GM23338 (cell line): Measurements from ENCODE around the gene SIGLEC12. TPM values are rescaled to one million over a fixed set of nuclear protein-coding genes. Genes with fewer than 3 reads are reported as not detected.

ENCODE experiments used
- ATAC-seq: fragments of 200-7000 bp; cut with Tn5 transposase; 3 replicates; pipeline ENCODE4 v1.9.1; 2020
- DNase-seq: peaks from one replicate; pipeline ENCODE4 v3.0.0-alpha.2; 2015; ENCODE audit warnings: low spot score
- H2AFZ ChIP-seq: fragments of 200-600 bp; sonication (generic); 2 replicates; pipeline ENCODE4 v1.8.0; 2016; ENCODE audit warnings: antibody characterized with exemption, mild to moderate bottlenecking, moderate library complexity
- H3F3A ChIP-seq: fragments of 200-600 bp; sonication (generic); replicated peaks from 2 replicates; pipeline ENCODE4 v1.8.0; 2017; ENCODE audit warnings: antibody characterized with exemption, mixed run types, low read depth
- H3K27ac ChIP-seq: fragments of 200-600 bp; sonication (generic); 2 replicates; pipeline ENCODE4 v1.6.1; 2016; ENCODE audit warnings: low read depth
- H3K27me3 ChIP-seq: fragments of 200-600 bp; sonication (generic); 2 replicates; pipeline ENCODE4 v1.8.0; 2016; ENCODE audit warnings: mild to moderate bottlenecking, mixed run types, moderate library complexity; ENCODE audit not compliant: insufficient read depth
- H3K36me3 ChIP-seq: fragments of 200-600 bp; sonication (generic); 2 replicates; pipeline ENCODE4 v1.8.0; 2016; ENCODE audit warnings: mild to moderate bottlenecking; ENCODE audit not compliant: insufficient read depth
- H3K4me1 ChIP-seq: fragments of 200-600 bp; sonication (generic); 2 replicates; pipeline ENCODE4 v1.8.0; 2016; ENCODE audit warnings: mild to moderate bottlenecking, moderate library complexity; ENCODE audit not compliant: insufficient read depth
- H3K4me2 ChIP-seq: fragments of 200-600 bp; sonication (generic); 2 replicates; pipeline ENCODE4 v1.7.1; 2017; ENCODE audit warnings: mixed run types
- H3K4me3 ChIP-seq: fragments of 200-600 bp; sonication (generic); 2 replicates; pipeline ENCODE4 v1.6.1; 2016; ENCODE audit warnings: mixed run types
- H3K79me2 ChIP-seq: fragments of 200-600 bp; sonication (generic); replicated peaks from 2 replicates; pipeline ENCODE4 v1.8.0; 2017; ENCODE audit warnings: mild to moderate bottlenecking; ENCODE audit not compliant: insufficient read depth
- H3K9me2 ChIP-seq: fragments of 200-600 bp; sonication (generic); 2 replicates; pipeline ENCODE4 v1.8.0; 2017; ENCODE audit not compliant: insufficient read depth
- H4K20me1 ChIP-seq: fragments of 200-600 bp; sonication (generic); replicated peaks from 2 replicates; pipeline ENCODE4 v1.8.0; 2017; ENCODE audit warnings: mild to moderate bottlenecking; ENCODE audit not compliant: insufficient read depth
- H3K27ac Mint-ChIP-seq: 2 replicates; pipeline ENCODE4 v1.8.0; 2020; ENCODE audit warnings: inconsistent platforms, mild to moderate bottlenecking, moderate library complexity, mixed read lengths
- H3K27me3 Mint-ChIP-seq: 3 replicates; pipeline ENCODE4 v1.8.0; 2022; ENCODE audit warnings: low read depth, mild to moderate bottlenecking, moderate library complexity, mixed read lengths, inconsistent platforms; ENCODE audit not compliant: insufficient read depth, poor library complexity
- H3K36me3 Mint-ChIP-seq: 3 replicates; pipeline ENCODE4 v1.8.0; 2021; ENCODE audit warnings: low read depth, mild to moderate bottlenecking, inconsistent platforms, moderate library complexity, mixed read lengths
- H3K4me1 Mint-ChIP-seq: 3 replicates; pipeline ENCODE4 v1.8.0; 2020; ENCODE audit warnings: mild to moderate bottlenecking, inconsistent platforms, mixed read lengths
- H3K4me3 Mint-ChIP-seq: 3 replicates; pipeline ENCODE4 v1.8.0; 2021; ENCODE audit warnings: moderate library complexity, mild to moderate bottlenecking, inconsistent platforms, mixed read lengths
- H3K9me3 Mint-ChIP-seq: 3 replicates; pipeline ENCODE4 v1.8.0; 2020; ENCODE audit warnings: moderate library complexity, mild to moderate bottlenecking, inconsistent platforms, mixed read lengths
- CREB1 ChIP-seq: fragments of 250-450 bp; sonication (Bioruptor Pico); IDR thresholded peaks from 2 replicates; pipeline ENCODE4 v1.5.0; 2020; ENCODE audit warnings: low read depth, mild to moderate bottlenecking, moderate library complexity
- CTCF ChIP-seq, 2 experiments: fragments of 200-600 bp in 1 of 2; sonication (generic) in 1 of 2; conservative IDR thresholded peaks; 2 replicates each; pipeline versions ENCODE4 v1.5.1 to v1.6.1; 2016 to 2017; ENCODE audit warnings: antibody characterized with exemption in 2 of 2, low read depth in 2 of 2, mild to moderate bottlenecking in 2 of 2, moderate library complexity in 1 of 2
- EZH2 ChIP-seq: fragments of 200-600 bp; sonication (generic); IDR thresholded peaks from one replicate; pipeline ENCODE4 v1.8.0; 2017; ENCODE audit warnings: antibody characterized with exemption, mild to moderate bottlenecking, low read depth; ENCODE audit not compliant: unreplicated experiment
- EZH2phosphoT487 ChIP-seq: fragments of 200-600 bp; sonication (generic); IDR thresholded peaks from one replicate; pipeline ENCODE4 v1.8.1; 2018; ENCODE audit warnings: antibody characterized with exemption; ENCODE audit not compliant: unreplicated experiment
- JUNB ChIP-seq: IDR thresholded peaks from one replicate; pipeline ENCODE4 v1.6.1; 2016; ENCODE audit warnings: antibody characterized with exemption; ENCODE audit not compliant: unreplicated experiment
- NANOG ChIP-seq: IDR thresholded peaks from 2 replicates; pipeline ENCODE4 v1.6.1; 2016; ENCODE audit warnings: antibody characterized with exemption, borderline replicate concordance
- POLR2AphosphoS5 ChIP-seq: IDR thresholded peaks from 2 replicates; pipeline ENCODE4 v1.6.1; 2016; ENCODE audit warnings: antibody characterized with exemption, low read depth
- REST ChIP-seq: IDR thresholded peaks from one replicate; pipeline ENCODE4 v1.6.1; 2018; ENCODE audit warnings: antibody characterized with exemption; ENCODE audit not compliant: unreplicated experiment
- STAT1 ChIP-seq: IDR thresholded peaks from one replicate; pipeline ENCODE4 v1.6.1; 2016; ENCODE audit warnings: antibody characterized with exemption; ENCODE audit not compliant: unreplicated experiment
- ZNF114 ChIP-seq: fragments of 250-450 bp; sonication (Bioruptor Pico); IDR thresholded peaks from 2 replicates; pipeline ENCODE4 v1.5.0; 2020; ENCODE audit warnings: mild to moderate bottlenecking, moderate library complexity
- ZNF331 ChIP-seq: fragments of 250-450 bp; sonication (Bioruptor Pico); IDR thresholded peaks from 2 replicates; pipeline ENCODE4 v1.5.0; 2020; ENCODE audit warnings: low read depth, mild to moderate bottlenecking, moderate library complexity
- polyA plus RNA-seq: library from polyadenylated mRNA; unstranded; fragments of >200 nt; fragmentation: Nextera tagmentation; extraction: Ambion mirVana; gene quantifications from 2 replicates; pipeline ENCODE4 v1.2.1, GENCODE V29; 2016
- total RNA-seq: library from RNA; depleted of rRNA; stranded (reverse); fragments of >200 nt; shearing (Covaris generic); gene quantifications from 2 replicates; pipeline ENCODE4 v1.2.3, GENCODE V29; 2014
- TF ChIP-seq, protein P1 (sequence below): IDR thresholded peaks from 2 replicates; pipeline ENCODE4 v1.6.1; 2016; ENCODE audit warnings: antibody characterized with exemption

The SIGLEC12 gene
- total and polyA plus RNA-seq, 2 experiments from 2014 or later = not detected

- no peak overlapping the region for H3K27ac ChIP-seq
- no peaks in the 10 kb centered on the region for H3F3A ChIP-seq
- peaks cover 77% of the 10 kb centered on the region for H3K9me3 Mint-ChIP-seq
- H3K27me3 ChIP-seq = no peaks in the 10 kb centered on the region
- 0 out of 2 replicates have a peak, but pooled peaks cover 3% of the 10 kb centered on the region for H3K9me2 ChIP-seq
- H3K4me2 ChIP-seq = no peak overlapping the region
- no peaks in the 10 kb centered on the region for H3K79me2 ChIP-seq
- no peak overlapping the region for H2AFZ ChIP-seq
- no peak overlapping the region for H3K4me3 ChIP-seq
- no peak for TF ChIP-seq CTCF (conservative IDR thresholded peaks at IDR 0.05; ENCODE audit: low read depth in 2 of 2)
- no peak for TF ChIP-seq NANOG
- TF ChIP-seq, protein P1, sequence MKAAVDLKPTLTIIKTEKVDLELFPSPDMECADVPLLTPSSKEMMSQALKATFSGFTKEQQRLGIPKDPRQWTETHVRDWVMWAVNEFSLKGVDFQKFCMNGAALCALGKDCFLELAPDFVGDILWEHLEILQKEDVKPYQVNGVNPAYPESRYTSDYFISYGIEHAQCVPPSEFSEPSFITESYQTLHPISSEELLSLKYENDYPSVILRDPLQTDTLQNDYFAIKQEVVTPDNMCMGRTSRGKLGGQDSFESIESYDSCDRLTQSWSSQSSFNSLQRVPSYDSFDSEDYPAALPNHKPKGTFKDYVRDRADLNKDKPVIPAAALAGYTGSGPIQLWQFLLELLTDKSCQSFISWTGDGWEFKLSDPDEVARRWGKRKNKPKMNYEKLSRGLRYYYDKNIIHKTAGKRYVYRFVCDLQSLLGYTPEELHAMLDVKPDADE = no peak
- TF ChIP-seq EZH2 = no peak
- TF ChIP-seq ZNF331 = no peak
- no peak for TF ChIP-seq ZNF114 (CRISPR knock-in tag)
- TF ChIP-seq POLR2AphosphoS5 = no peak
- TF ChIP-seq JUNB = no peak
- TF ChIP-seq REST = no peak
- ATAC-seq (no peak), DNase-seq (no peak)
- H3K27ac Mint-ChIP-seq = no peak overlapping the region
- no peaks in the 10 kb centered on the region for H3K4me1 ChIP-seq
- H3K27me3 Mint-ChIP-seq = peaks cover 20% of the 10 kb centered on the region
- H3K4me1 Mint-ChIP-seq = no peaks in the 10 kb centered on the region
- no peaks in the 10 kb centered on the region for H4K20me1 ChIP-seq
- H3K36me3 ChIP-seq = no peaks in the 10 kb centered on the region
- H3K36me3 Mint-ChIP-seq = peaks cover 24% of the 10 kb centered on the region
- H3K4me3 Mint-ChIP-seq = no peak overlapping the region
Measured at GRCh38 chr19:51477344-51477743, 24.3 kb downstream of the SIGLEC12 start.

GRCh38 chr19:51476164-51476563, 25.4 kb downstream of the SIGLEC12 start:
- Mint-ChIP-seq H3K9me3 (peaks cover 66% of the 10 kb centered on the region), H3K27me3 (peaks cover 19% of the 10 kb centered on the region), H3K36me3 (peaks cover 19% of the 10 kb centered on the region), H3K4me3 (no peak overlapping the region), H3K4me1 (no peaks in the 10 kb centered on the region), H3K27ac (no peak overlapping the region)
- 0 out of 2 replicates have a peak, but pooled peaks cover 3% of the 10 kb centered on the region for H3K9me2 ChIP-seq
- H3K4me3 ChIP-seq = no peak overlapping the region
- no peaks in the 10 kb centered on the region for H3K27me3 ChIP-seq
- DNase-seq = no peak
- no peak overlapping the region for H3K4me2 ChIP-seq
- H3K36me3 ChIP-seq = no peaks in the 10 kb centered on the region
- no peaks in the 10 kb centered on the region for H3K4me1 ChIP-seq
- no peaks in the 10 kb centered on the region for H4K20me1 ChIP-seq
- H3F3A ChIP-seq = no peaks in the 10 kb centered on the region
- H3K27ac ChIP-seq = no peak overlapping the region
- no peak for ATAC-seq
- no peaks in the 10 kb centered on the region for H3K79me2 ChIP-seq
- no peak overlapping the region for H2AFZ ChIP-seq
- TF ChIP-seq NANOG (no peak), CREB1 (CRISPR knock-in tag) (no peak), ZNF114 (CRISPR knock-in tag) (no peak), EZH2phosphoT487 (no peak), EZH2 (no peak), STAT1 (no peak), REST (no peak), JUNB (no peak)
- TF ChIP-seq, protein P1 = no peak
